Spinal cord (tissue), 10 donors: ENCODE data around the gene USHBP1. TPM values are rescaled to one million over a fixed set of nuclear protein-coding genes. Genes with fewer than 3 reads are reported as not detected.

ENCODE experiments used
- DNase-seq, 6 donors: peaks; one replicate each; pipeline versions ENCODE4 v3.0.0 to v3.0.0-alpha.2; 2013 to 2015; ENCODE audit warnings: low spot score in 6 of 6, low read depth in 4 of 6
- H3K27ac ChIP-seq: one replicate; pipeline ENCODE4 v1.5.1; 2013; ENCODE audit warnings: low read depth, low read length, control low read depth
- H3K27me3 ChIP-seq: one replicate; pipeline ENCODE4 v1.6.1; 2013; ENCODE audit warnings: low read length; ENCODE audit not compliant: control insufficient read depth, insufficient read depth
- H3K36me3 ChIP-seq: one replicate; pipeline ENCODE4 v1.6.1; 2013; ENCODE audit warnings: low read length; ENCODE audit not compliant: control insufficient read depth, insufficient read depth
- H3K4me1 ChIP-seq: one replicate; pipeline ENCODE4 v1.6.1; 2013; ENCODE audit warnings: low read length; ENCODE audit not compliant: control insufficient read depth, insufficient read depth
- H3K4me3 ChIP-seq: one replicate; pipeline ENCODE4 v1.5.1; 2013; ENCODE audit warnings: low read depth, low read length, control low read depth
- H3K9me3 ChIP-seq: one replicate; pipeline ENCODE4 v1.6.1; 2013; ENCODE audit warnings: low read length; ENCODE audit not compliant: control insufficient read depth, insufficient read depth
- WGBS: methylation state at CpG from one replicate; pipeline ENCODE4 v1.1.5; 2013; ENCODE audit warnings: missing lambda C conversion rate; ENCODE audit not compliant: insufficient coverage; 5-methylcytosine and 5-hydroxymethylcytosine counted together
- polyA plus RNA-seq, 2 donors: library from polyadenylated mRNA; unstranded; fragments of 120-200 nt; gene quantifications; one replicate each; pipeline ENCODE4 v1.2.1, GENCODE V29; 2013; ENCODE audit not compliant: insufficient read length in 2 of 2
- total RNA-seq, 2 donors: library from RNA; depleted of rRNA in 1 of 2; stranded (reverse); fragments of 120-200 nt in 1 of 2; fragments of >200 nt in 1 of 2; gene quantifications; one replicate each; pipeline versions ENCODE4 v1.2.3 to v1.2.4, GENCODE V29; 2013 to 2014
- donor health status: healthy.

USHBP1 gene
- total and polyA plus RNA-seq, 4 donors = 2.1 to 5.5 (median 4.2) TPM

GRCh38 chr19:17214508-17215126 is 49.9 kb downstream of the USHBP1 start:
- H3K27ac ChIP-seq = peak overlapping the region; percentile 96
- peaks cover 70% of the 10 kb centered on the region for H3K36me3 ChIP-seq
- DNase-seq = no peak
- H3K4me1 ChIP-seq = peaks cover 19% of the 10 kb centered on the region
- H3K9me3 ChIP-seq = no peaks in the 10 kb centered on the region
- H3K27me3 ChIP-seq = no peaks in the 10 kb centered on the region
- peak overlapping the region; percentile 85 for H3K4me3 ChIP-seq
- 26% methylated on average over 11 of the region's 16 CpGs for WGBS

- Histone ChIP-seq H3K36me3 (peaks cover 74% of the 10 kb centered on the region), H3K4me3 (no peak overlapping the region), H3K4me1 (peaks cover 19% of the 10 kb centered on the region), H3K9me3 (no peaks in the 10 kb centered on the region), H3K27ac (no peak overlapping the region), H3K27me3 (no peaks in the 10 kb centered on the region)
- DNase-seq = no peak
- 82% methylated on average over 5 of the region's 5 CpGs for WGBS
These were observed 51.2 kb downstream of the USHBP1 start for GRCh38 chr19:17213334-17213733.

- DNase-seq = no peak
- Histone ChIP-seq H3K4me1 (peaks cover 19% of the 10 kb centered on the region), H3K4me3 (no peak overlapping the region), H3K27me3 (no peaks in the 10 kb centered on the region), H3K9me3 (no peaks in the 10 kb centered on the region), H3K27ac (no peak overlapping the region), H3K36me3 (peaks cover 68% of the 10 kb centered on the region)
- 94% methylated on average over 52 of the region's 58 CpGs for WGBS
These were observed 52.7 kb downstream of the USHBP1 start for GRCh38 chr19:17211547-17212446.

GRCh38 chr19:17210296-17210695 is 54.2 kb downstream of the USHBP1 start:
- Histone ChIP-seq H3K27me3 (no peaks in the 10 kb centered on the region), H3K4me1 (peaks cover 10% of the 10 kb centered on the region), H3K9me3 (no peaks in the 10 kb centered on the region), H3K4me3 (no peak overlapping the region), H3K27ac (no peak overlapping the region), H3K36me3 (peaks cover 79% of the 10 kb centered on the region)
- 96% methylated on average over 12 of the region's 14 CpGs for WGBS
- no peak for DNase-seq

GRCh38 chr19:17209126-17210036 is 55.2 kb downstream of the USHBP1 start:
- DNase-seq = peak in 1 of 6 donors; percentile 19
- Histone ChIP-seq H3K4me3 (no peak overlapping the region), H3K27ac (no peak overlapping the region), H3K36me3 (peaks cover 88% of the 10 kb centered on the region), H3K4me1 (peaks cover 2% of the 10 kb centered on the region), H3K27me3 (no peaks in the 10 kb centered on the region), H3K9me3 (no peaks in the 10 kb centered on the region)
- WGBS = 69% methylated on average over 18 of the region's 28 CpGs

- Histone ChIP-seq H3K27me3 (no peaks in the 10 kb centered on the region), H3K4me3 (no peak overlapping the region), H3K36me3 (peaks cover 94% of the 10 kb centered on the region), H3K4me1 (no peaks in the 10 kb centered on the region), H3K27ac (no peak overlapping the region), H3K9me3 (no peaks in the 10 kb centered on the region)
- 96% methylated on average over 22 of the region's 25 CpGs for WGBS
- DNase-seq = no peak
These were observed 57.6 kb downstream of the USHBP1 start for GRCh38 chr19:17206736-17207581.

GRCh38 chr19:17205237-17206140 is 59.1 kb downstream of the USHBP1 start:
- no peak overlapping the region for H3K4me3 ChIP-seq
- 81% methylated on average over 24 of the region's 27 CpGs for WGBS

GRCh38 chr19:17202713-17203112 is 61.8 kb downstream of the USHBP1 start:
- DNase-seq = no peak
- H3K27ac ChIP-seq = no peak overlapping the region
- H3K27me3 ChIP-seq = no peaks in the 10 kb centered on the region
- 94% methylated on average over 17 of the region's 17 CpGs for WGBS
- peaks cover 93% of the 10 kb centered on the region for H3K36me3 ChIP-seq
- no peak overlapping the region for H3K4me3 ChIP-seq
- no peaks in the 10 kb centered on the region for H3K4me1 ChIP-seq
- no peaks in the 10 kb centered on the region for H3K9me3 ChIP-seq

More at GRCh38 chr19:17205237-17206140, 59.1 kb downstream of the USHBP1 start:
- no peaks in the 10 kb centered on the region for H3K9me3 ChIP-seq
- no peaks in the 10 kb centered on the region for H3K4me1 ChIP-seq
- H3K27me3 ChIP-seq = no peaks in the 10 kb centered on the region
- DNase-seq = peak in 2 of 6 donors; percentile 45 to 56
- H3K36me3 ChIP-seq = peaks cover 94% of the 10 kb centered on the region
- H3K27ac ChIP-seq = no peak overlapping the region
